ENCODE measurements around the gene PLP2.

PLP2 gene

GRCh38 chrX:49155900-49156837 lies 15.5 kb upstream of the PLP2 start:
- peak; percentile 87 for DNase-seq (ENCODE audit: low read depth)
- H3K4me3 ChIP-seq (ENCODE audit: control insufficient read depth, low read depth, low read length): peak overlapping the region; percentile 40
- TF ChIP-seq, protein P1, sequence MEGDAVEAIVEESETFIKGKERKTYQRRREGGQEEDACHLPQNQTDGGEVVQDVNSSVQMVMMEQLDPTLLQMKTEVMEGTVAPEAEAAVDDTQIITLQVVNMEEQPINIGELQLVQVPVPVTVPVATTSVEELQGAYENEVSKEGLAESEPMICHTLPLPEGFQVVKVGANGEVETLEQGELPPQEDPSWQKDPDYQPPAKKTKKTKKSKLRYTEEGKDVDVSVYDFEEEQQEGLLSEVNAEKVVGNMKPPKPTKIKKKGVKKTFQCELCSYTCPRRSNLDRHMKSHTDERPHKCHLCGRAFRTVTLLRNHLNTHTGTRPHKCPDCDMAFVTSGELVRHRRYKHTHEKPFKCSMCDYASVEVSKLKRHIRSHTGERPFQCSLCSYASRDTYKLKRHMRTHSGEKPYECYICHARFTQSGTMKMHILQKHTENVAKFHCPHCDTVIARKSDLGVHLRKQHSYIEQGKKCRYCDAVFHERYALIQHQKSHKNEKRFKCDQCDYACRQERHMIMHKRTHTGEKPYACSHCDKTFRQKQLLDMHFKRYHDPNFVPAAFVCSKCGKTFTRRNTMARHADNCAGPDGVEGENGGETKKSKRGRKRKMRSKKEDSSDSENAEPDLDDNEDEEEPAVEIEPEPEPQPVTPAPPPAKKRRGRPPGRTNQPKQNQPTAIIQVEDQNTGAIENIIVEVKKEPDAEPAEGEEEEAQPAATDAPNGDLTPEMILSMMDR (conservative IDR thresholded peaks at IDR 0.05; ENCODE audit: control insufficient read depth, insufficient read depth, low read depth, low read length): no peak

- DNase-seq (ENCODE audit: low read depth): no peak
- no peak overlapping the region for H3K4me3 ChIP-seq (ENCODE audit: control insufficient read depth, low read depth, low read length)
- TF ChIP-seq, protein P1 (conservative IDR thresholded peaks at IDR 0.05; ENCODE audit: control insufficient read depth, insufficient read depth, low read depth, low read length): no peak
Measured at GRCh38 chrX:49157194-49157593, 14.5 kb upstream of the PLP2 start.

DNA sequence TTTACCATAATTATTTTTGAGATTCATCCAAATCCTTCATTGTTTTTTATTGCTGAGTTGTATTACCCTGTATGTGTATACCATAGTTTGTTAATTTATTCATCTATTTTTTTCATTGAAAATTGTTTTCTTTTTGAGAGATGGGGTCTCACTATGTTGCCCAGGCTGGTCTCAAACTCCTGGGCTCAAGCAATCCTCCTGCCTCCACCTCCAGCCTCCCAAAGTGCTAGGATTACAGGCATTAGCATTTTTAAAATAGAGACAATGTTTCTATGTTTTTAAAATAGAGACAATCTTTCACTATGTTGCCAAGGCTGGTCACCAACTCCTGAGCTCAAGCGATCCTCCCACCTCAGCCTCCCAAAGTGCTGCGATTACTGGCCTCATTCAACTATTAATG lies 10.8 kb upstream of the PLP2 start:
- TF ChIP-seq, protein P1 (conservative IDR thresholded peaks at IDR 0.05; ENCODE audit: control insufficient read depth, insufficient read depth, low read depth, low read length): no peak
- H3K4me3 ChIP-seq (ENCODE audit: control insufficient read depth, low read depth, low read length): no peak overlapping the region
- DNase-seq (ENCODE audit: low read depth): no peak

DNA sequence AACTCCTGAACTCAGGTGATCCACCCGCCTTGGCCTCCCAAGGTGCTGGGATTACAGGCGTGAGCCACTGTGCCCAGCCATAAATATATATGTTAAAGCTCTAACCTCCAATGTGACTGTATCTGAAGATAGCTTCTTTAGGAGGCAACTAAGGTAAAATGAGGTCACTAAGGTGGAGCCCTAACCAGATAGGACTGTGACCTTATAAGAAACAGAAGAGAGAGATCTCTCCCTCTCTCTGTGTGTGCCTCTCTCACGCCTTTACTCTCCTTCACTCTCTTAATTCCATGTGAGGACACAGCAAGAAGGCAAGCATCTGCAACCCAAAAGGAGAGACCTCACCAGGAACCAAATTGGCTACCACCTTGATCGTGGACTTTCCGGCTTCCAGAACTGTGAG lies 10.1 kb upstream of the PLP2 start:
- no peak overlapping the region for H3K4me3 ChIP-seq (ENCODE audit: control insufficient read depth, low read depth, low read length)
- DNase-seq (ENCODE audit: low read depth): no peak
- TF ChIP-seq, protein P1 (conservative IDR thresholded peaks at IDR 0.05; ENCODE audit: control insufficient read depth, insufficient read depth, low read depth, low read length): no peak

GRCh38 chrX:49162620-49163019 lies 9.1 kb upstream of the PLP2 start, which contains the start of gene MAGIX:
MAGIX (plus strand) TSS chrX:49162758; CDS start chrX:49162890, 132 bp downstream.
- peak within 1 kb of the TSS; percentile 37 for H3K4me3 ChIP-seq (ENCODE audit: control insufficient read depth, low read depth, low read length)
- TF ChIP-seq, protein P1 (conservative IDR thresholded peaks at IDR 0.05; ENCODE audit: control insufficient read depth, insufficient read depth, low read depth, low read length): no peak
- DNase-seq (ENCODE audit: low read depth): no peak

- TF ChIP-seq, protein P1 (conservative IDR thresholded peaks at IDR 0.05; ENCODE audit: control insufficient read depth, insufficient read depth, low read depth, low read length): no peak
- DNase-seq (ENCODE audit: low read depth): peak; percentile 76
- H3K4me3 ChIP-seq (ENCODE audit: control insufficient read depth, low read depth, low read length): peak overlapping the region; percentile 37
Measured at GRCh38 chrX:49163555-49164419, 7.9 kb upstream of the PLP2 start.
